ENCODE measurements around the gene ZC3H12A.
A peak's percentile ranks its signal among the peaks of the same experiment; 100 is the strongest.
"Not testable (repeated sequence)": the region's sequence is repeated elsewhere in the genome, so short reads cannot be mapped to it uniquely, and the experiment has no call there.

ZC3H12A gene

GRCh38 chr1:37506740-37507139 is 32.4 kb downstream of the ZC3H12A start:
- no peak for DNase-seq

GRCh38 chr1:37509181-37509580 is 34.8 kb downstream of the ZC3H12A start:
- DNase-seq = peak in 1 of 2 experiments; percentile 6

GRCh38 chr1:37513795-37514349 is 39.5 kb downstream of the ZC3H12A start:
- DNase-seq = peak; percentile 46 to 67

- DNase-seq = peak; percentile 85 to 92
These were observed 40.2 kb downstream of the ZC3H12A start, which contains the start of gene MEAF6 for GRCh38 chr1:37514350-37515184. Gene MEAF6, minus strand, starts transcription at chr1:37514766. Its CDS starts 20 bp downstream, at chr1:37514746.

GRCh38 chr1:37515185-37516034 is 41.0 kb downstream of the ZC3H12A start:
- DNase-seq = peak in 1 of 2 experiments; percentile 40

GRCh38 chr1:37517569-37517968 is 43.2 kb downstream of the ZC3H12A start:
- no peak for DNase-seq

GRCh38 chr1:37518241-37518640 is 43.9 kb downstream of the ZC3H12A start:
- DNase-seq = not testable (repeated sequence)

GRCh38 chr1:37518929-37519328 is 44.5 kb downstream of the ZC3H12A start:
- DNase-seq = not testable (repeated sequence)

GRCh38 chr1:37519613-37520012 is 45.2 kb downstream of the ZC3H12A start:
- DNase-seq = no peak

- DNase-seq = not testable (repeated sequence)
These were observed 55.5 kb downstream of the ZC3H12A start for GRCh38 chr1:37529888-37530287.

GRCh38 chr1:37532418-37533156 is 58.2 kb downstream of the ZC3H12A start:
- not testable (repeated sequence) for DNase-seq

GRCh38 chr1:37533317-37534093 is 59.1 kb downstream of the ZC3H12A start:
- no peak for DNase-seq
